Ovary (tissue), 3 donors: ENCODE data around the gene TMEM235.

Source experiments
- CTCF ChIP-seq, 3 donors: fragments of 450-650 bp in 2 of 3; fragments of 200-600 bp in 1 of 3; IDR thresholded peaks; one replicate each; pipeline versions ENCODE4 v1.5.1 to v1.8.0; 2016 to 2022; ENCODE audit warnings: antibody characterized with exemption in 3 of 3, mild to moderate bottlenecking in 1 of 3
- EP300 ChIP-seq: sonication (generic); formaldehyde crosslinking; IDR thresholded peaks from one replicate; pipeline ENCODE4 v1.6.1; 2017; ENCODE audit warnings: antibody characterized with exemption
- POLR2A ChIP-seq: fragments of 450-650 bp; IDR thresholded peaks from one replicate; pipeline ENCODE4 v1.6.1; 2017; ENCODE audit warnings: antibody characterized with exemption, mild to moderate bottlenecking, moderate library complexity
- donor health status: DM: no; HTN: no; CAD: no.

- TF ChIP-seq CTCF (IDR thresholded peaks at IDR 0.05) (no peak), EP300 (no peak), POLR2A (no peak)
These were observed 20.4 kb upstream of the TMEM235 start for GRCh38 chr17:78211032-78211431.
